ENCODE measurements around the gene IGFBP3. TPM values are rescaled to one million over a fixed set of nuclear protein-coding genes. Genes with fewer than 3 reads are reported as not detected.
A peak's percentile ranks its signal among the peaks of the same experiment; 100 is the strongest.

IGFBP3 gene
- total RNA-seq, 4 donors from 2014 or later = 25.4 to 118 (median 57.6) TPM

GRCh38 chr7:45924283-45924682 is 3.2 kb upstream of the IGFBP3 start:
- 11 to 60% methylated on average over 2 to 5 of the region's 5 CpGs for WGBS, 2 donors (ENCODE audit: low coverage in 1 of 2)
- TF ChIP-seq CTCF (IDR thresholded peaks at IDR 0.05) = no peak
- no peak for TF ChIP-seq EP300 (IDR thresholded peaks at IDR 0.05; ENCODE audit: low read depth)
- no peak for TF ChIP-seq POLR2A (IDR thresholded peaks at IDR 0.05)
- TF ChIP-seq POLR2AphosphoS5 (IDR thresholded peaks at IDR 0.05) = no peak
- Histone ChIP-seq H3K4me1 (peaks cover 0 to 27% (median 19%) of the 10 kb centered on the region in 4 donors), H3K36me3 (no peaks in the 10 kb centered on the region), H3K27ac (no peak overlapping the region), H3K9me3 (no peaks in the 10 kb centered on the region), H3K4me3 (no peak overlapping the region), H3K27me3 (peaks cover 44% of the 10 kb centered on the region)
- intact Hi-C loops (cut with DNase I; ENCODE audit: low total_unique reads) = no loop called here
- DNase-seq = no peak
- in situ Hi-C loops (cut with MboI; ENCODE audit: low pct_ligation_motif_present in 1 of 4, low pct_unique_long_range_greater_than_20kb in 1 of 4, low sequenced_read_pairs in 3 of 4) = loop anchor here in 3 of 4 donors (5.0 to 25.0 kb wide), 5 partner anchors 428 to 1263 kb away; no protein-coding TSS in a partner anchor

- in situ Hi-C loops (cut with MboI; ENCODE audit: low pct_ligation_motif_present in 1 of 4, low pct_unique_long_range_greater_than_20kb in 1 of 4, low sequenced_read_pairs in 3 of 4) (loop anchor here in 3 of 4 donors (5.0 to 25.0 kb wide), 5 partner anchors 428 to 1263 kb away; no protein-coding TSS in a partner anchor), intact Hi-C loops (cut with DNase I; ENCODE audit: low total_unique reads) (loop anchor here (2.0 kb wide), 1 partner anchor 1167 kb away; no protein-coding TSS in a partner anchor)
- no peak overlapping the region for H3K27ac ChIP-seq
- H3K27me3 ChIP-seq = peaks cover 49% of the 10 kb centered on the region
- no peak overlapping the region for H3K4me3 ChIP-seq
- H3K9me3 ChIP-seq = no peaks in the 10 kb centered on the region
- no peak for TF ChIP-seq POLR2A (IDR thresholded peaks at IDR 0.05)
- TF ChIP-seq EP300 (IDR thresholded peaks at IDR 0.05; ENCODE audit: low read depth) = no peak
- TF ChIP-seq POLR2AphosphoS5 (IDR thresholded peaks at IDR 0.05) = no peak
- no peak for TF ChIP-seq CTCF (IDR thresholded peaks at IDR 0.05)
- H3K4me1 ChIP-seq = peaks cover 0 to 27% (median 19%) of the 10 kb centered on the region in 4 donors
- no peaks in the 10 kb centered on the region for H3K36me3 ChIP-seq
- 69 to 73% methylated on average over 6 of the region's 6 CpGs for WGBS, 2 donors (ENCODE audit: low coverage in 1 of 2)
- DNase-seq = no peak
These were observed 2.7 kb upstream of the IGFBP3 start for GRCh38 chr7:45923818-45924217.

- Histone ChIP-seq H3K27me3 (peaks cover 54% of the 10 kb centered on the region), H3K4me3 (no peak overlapping the region), H3K9me3 (no peaks in the 10 kb centered on the region), H3K36me3 (no peaks in the 10 kb centered on the region), H3K27ac (peak overlapping the region in 3 of 4 donors; percentile 7 to 76 (median 30)), H3K4me1 (peaks cover 0 to 27% (median 19%) of the 10 kb centered on the region in 4 donors)
- intact Hi-C loops (cut with DNase I; ENCODE audit: low total_unique reads) (loop anchor here (2.0 kb wide), 1 partner anchor 1168 kb away; no protein-coding TSS in a partner anchor), in situ Hi-C loops (cut with MboI; ENCODE audit: low pct_ligation_motif_present in 1 of 4, low pct_unique_long_range_greater_than_20kb in 1 of 4, low sequenced_read_pairs in 3 of 4) (loop anchor here in 3 of 4 donors (5.0 to 25.0 kb wide), 5 partner anchors 429 to 1264 kb away; no protein-coding TSS in a partner anchor)
- TF ChIP-seq CTCF (IDR thresholded peaks at IDR 0.05) = peak; percentile 69 to 84 (median 80)
- TF ChIP-seq POLR2A (IDR thresholded peaks at IDR 0.05) = no peak
- no peak for TF ChIP-seq POLR2AphosphoS5 (IDR thresholded peaks at IDR 0.05)
- TF ChIP-seq EP300 (IDR thresholded peaks at IDR 0.05; ENCODE audit: low read depth) = no peak
- WGBS, 2 donors (ENCODE audit: low coverage in 1 of 2) = 6% methylated on average over 9 of the region's 9 CpGs
- DNase-seq = peak; percentile 64
These were observed 2.2 kb upstream of the IGFBP3 start for GRCh38 chr7:45923290-45923689.

- DNase-seq = no peak
- H3K9me3 ChIP-seq = no peaks in the 10 kb centered on the region
- intact Hi-C loops (cut with DNase I; ENCODE audit: low total_unique reads) (loop anchor here (2.0 kb wide), 1 partner anchor 1168 kb away; no protein-coding TSS in a partner anchor), in situ Hi-C loops (cut with MboI; ENCODE audit: low pct_ligation_motif_present in 1 of 4, low pct_unique_long_range_greater_than_20kb in 1 of 4, low sequenced_read_pairs in 3 of 4) (loop anchor here in 3 of 4 donors (5.0 to 25.0 kb wide), 5 partner anchors 429 to 1264 kb away; no protein-coding TSS in a partner anchor)
- peaks cover 0 to 27% (median 19%) of the 10 kb centered on the region in 4 donors for H3K4me1 ChIP-seq
- peak overlapping the region in 2 of 4 donors; percentile 2 to 58 for H3K4me3 ChIP-seq
- H3K36me3 ChIP-seq = no peaks in the 10 kb centered on the region
- no peak for TF ChIP-seq CTCF (IDR thresholded peaks at IDR 0.05)
- no peak for TF ChIP-seq POLR2AphosphoS5 (IDR thresholded peaks at IDR 0.05)
- TF ChIP-seq POLR2A (IDR thresholded peaks at IDR 0.05) = no peak
- no peak for TF ChIP-seq EP300 (IDR thresholded peaks at IDR 0.05; ENCODE audit: low read depth)
- 7 to 11% methylated on average over 10 to 11 of the region's 11 CpGs for WGBS, 2 donors (ENCODE audit: low coverage in 1 of 2)
- H3K27me3 ChIP-seq = peaks cover 59% of the 10 kb centered on the region
- peak overlapping the region; percentile 7 to 76 (median 40) for H3K27ac ChIP-seq
These were observed 1.7 kb upstream of the IGFBP3 start for GRCh38 chr7:45922810-45923209.
